Body of pancreas (tissue), 4 donors: ENCODE data around the gene CRACDL. TPM values are rescaled to one million over a fixed set of nuclear protein-coding genes. Genes with fewer than 3 reads are reported as not detected.

Experiments used
- ATAC-seq: fragments of 150-250 bp; one replicate; pipeline ENCODE4 v1.9.1; 2016
- DNase-seq, 4 donors: peaks; one replicate each; pipeline ENCODE4 v3.0.0-alpha.2; 2019
- H3K27ac ChIP-seq, 4 donors: fragments of 200-600 bp; sonication (generic); 1 replicate in 3 of 4; 2 replicates in 1 of 4; pipeline versions ENCODE4 v1.5.1 to v1.6.1; 2016 to 2019; ENCODE audit warnings: mild to moderate bottlenecking in 1 of 4, mixed read lengths in 1 of 4, moderate library complexity in 1 of 4
- H3K27me3 ChIP-seq, 2 donors: fragments of 200-600 bp; sonication (generic); one replicate each; pipeline ENCODE4 v1.6.0; 2016; ENCODE audit warnings: mild to moderate bottlenecking in 1 of 2
- H3K36me3 ChIP-seq, 2 donors: fragments of 200-600 bp; sonication (generic); replicated peaks in 1 of 2; 2 replicates each; pipeline ENCODE4 v1.5.1; 2016; ENCODE audit warnings: low read depth in 2 of 2; ENCODE audit not compliant: insufficient read depth in 1 of 2
- H3K4me1 ChIP-seq: fragments of 200-600 bp; sonication (generic); one replicate; pipeline ENCODE4 v1.6.0; 2016
- H3K4me3 ChIP-seq, 2 donors: fragments of 200-600 bp; sonication (generic); 1 replicate in 1 of 2; 2 replicates in 1 of 2; pipeline ENCODE4 v1.5.1; 2016 to 2019
- H3K9me3 ChIP-seq, 3 donors: fragments of 200-600 bp; sonication (generic); 1 replicate in 2 of 3; 2 replicates in 1 of 3; pipeline ENCODE4 v1.5.1; 2016
- POLR2A ChIP-seq, 3 donors: fragments of 450-650 bp; IDR thresholded peaks; one replicate each; pipeline ENCODE4 v1.6.1; 2016; ENCODE audit warnings: antibody characterized with exemption in 3 of 3, mild to moderate bottlenecking in 2 of 3
- WGBS, 2 donors: methylation state at CpG; one replicate each; pipeline ENCODE4 v1.1.5; 2017; 5-methylcytosine and 5-hydroxymethylcytosine counted together
- intact Hi-C: fragments of 100-400 bp; cut with DNase I; formaldehyde crosslinking; loops from one replicate; pipeline ENCODE4 v1.15.1; 2023
- total RNA-seq, 2 donors: library from RNA; depleted of rRNA; stranded (reverse); fragments of >200 nt; gene quantifications; one replicate each; pipeline ENCODE4 v1.1.0, GENCODE V29; 2016
- TF ChIP-seq, protein P1 (sequence below), 7 experiments: fragments of 450-650 bp in 4 of 7; fragments of 200-600 bp in 3 of 7; sonication (generic) in 3 of 7; IDR thresholded peaks; one replicate each; pipeline ENCODE4 v1.5.1; 2016 to 2019; ENCODE audit warnings: antibody characterized with exemption in 7 of 7

Gene CRACDL
- total RNA-seq, 2 donors from 2014 or later = 14.8 to 22.1 TPM

DNA sequence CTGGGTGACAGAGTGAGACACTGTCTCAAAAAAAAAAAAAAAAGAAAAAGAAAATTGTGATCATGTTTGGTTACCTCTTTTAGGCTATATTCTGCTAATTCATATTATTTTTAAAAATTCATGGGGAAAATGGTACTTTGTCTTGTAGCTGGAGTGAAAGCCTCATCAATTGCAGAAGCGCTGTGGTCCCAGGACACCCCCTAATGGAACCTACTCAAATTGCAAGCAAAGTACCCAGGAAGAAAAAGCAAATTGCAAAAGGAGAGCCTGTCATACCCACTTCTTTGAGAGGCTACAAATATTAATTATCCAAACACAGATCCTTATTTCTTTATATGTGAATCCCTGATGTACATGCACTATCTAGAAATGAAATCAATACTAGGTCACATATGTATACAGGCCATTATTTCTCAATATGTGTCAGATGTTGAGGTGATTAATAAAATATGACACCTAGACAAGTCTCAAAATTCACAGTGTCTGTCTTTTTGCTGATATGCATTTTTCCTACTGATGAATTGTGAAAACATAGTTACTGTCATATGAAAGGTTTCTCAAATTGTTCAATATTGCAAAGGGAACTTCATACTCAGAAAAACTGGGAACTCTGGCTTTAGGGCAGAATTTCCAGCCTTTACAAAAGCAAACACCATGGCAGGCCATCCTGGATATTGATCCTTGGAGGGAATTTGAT lies 12.6 kb downstream of the CRACDL start:
- Histone ChIP-seq H3K4me1 (no peaks in the 10 kb centered on the region), H3K27me3 (no peaks in the 10 kb centered on the region), H3K36me3 (no peaks in the 10 kb centered on the region), H3K4me3 (no peak overlapping the region), H3K9me3 (no peaks in the 10 kb centered on the region), H3K27ac (no peak overlapping the region)
- intact Hi-C loops = no loop called here
- ATAC-seq (no peak), DNase-seq (no peak)
- TF ChIP-seq, protein P1, sequence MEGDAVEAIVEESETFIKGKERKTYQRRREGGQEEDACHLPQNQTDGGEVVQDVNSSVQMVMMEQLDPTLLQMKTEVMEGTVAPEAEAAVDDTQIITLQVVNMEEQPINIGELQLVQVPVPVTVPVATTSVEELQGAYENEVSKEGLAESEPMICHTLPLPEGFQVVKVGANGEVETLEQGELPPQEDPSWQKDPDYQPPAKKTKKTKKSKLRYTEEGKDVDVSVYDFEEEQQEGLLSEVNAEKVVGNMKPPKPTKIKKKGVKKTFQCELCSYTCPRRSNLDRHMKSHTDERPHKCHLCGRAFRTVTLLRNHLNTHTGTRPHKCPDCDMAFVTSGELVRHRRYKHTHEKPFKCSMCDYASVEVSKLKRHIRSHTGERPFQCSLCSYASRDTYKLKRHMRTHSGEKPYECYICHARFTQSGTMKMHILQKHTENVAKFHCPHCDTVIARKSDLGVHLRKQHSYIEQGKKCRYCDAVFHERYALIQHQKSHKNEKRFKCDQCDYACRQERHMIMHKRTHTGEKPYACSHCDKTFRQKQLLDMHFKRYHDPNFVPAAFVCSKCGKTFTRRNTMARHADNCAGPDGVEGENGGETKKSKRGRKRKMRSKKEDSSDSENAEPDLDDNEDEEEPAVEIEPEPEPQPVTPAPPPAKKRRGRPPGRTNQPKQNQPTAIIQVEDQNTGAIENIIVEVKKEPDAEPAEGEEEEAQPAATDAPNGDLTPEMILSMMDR (IDR thresholded peaks at IDR 0.05) = peak in 1 of 7 experiments; percentile 20
- TF ChIP-seq POLR2A (IDR thresholded peaks at IDR 0.05) = no peak
- 95 to 100% methylated on average over 1 of the region's 1 CpG for WGBS, 2 donors

DNA sequence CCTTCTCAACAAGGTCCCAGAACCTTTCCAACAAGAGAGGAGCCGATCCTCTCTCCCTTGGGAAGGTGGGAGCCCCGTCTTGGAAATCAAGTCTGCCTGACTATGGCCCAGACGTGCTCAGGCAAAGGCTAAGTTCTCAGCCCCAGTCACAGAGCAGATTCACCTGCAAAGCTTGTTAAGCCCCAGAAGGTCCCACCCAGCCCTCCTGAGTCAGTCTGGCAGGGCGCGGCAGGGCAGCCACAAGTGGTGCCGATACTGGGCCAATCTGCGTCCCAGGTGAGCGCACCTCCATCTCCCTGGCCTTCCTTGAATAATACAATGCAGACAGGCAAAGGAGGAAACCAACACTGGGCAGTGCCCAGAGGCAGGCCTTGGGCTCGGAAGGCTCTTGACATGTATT lies 15.0 kb downstream of the CRACDL start:
- WGBS, 2 donors = 73 to 97% methylated on average over 5 to 9 of the region's 9 CpGs
- no peak for DNase-seq

DNA sequence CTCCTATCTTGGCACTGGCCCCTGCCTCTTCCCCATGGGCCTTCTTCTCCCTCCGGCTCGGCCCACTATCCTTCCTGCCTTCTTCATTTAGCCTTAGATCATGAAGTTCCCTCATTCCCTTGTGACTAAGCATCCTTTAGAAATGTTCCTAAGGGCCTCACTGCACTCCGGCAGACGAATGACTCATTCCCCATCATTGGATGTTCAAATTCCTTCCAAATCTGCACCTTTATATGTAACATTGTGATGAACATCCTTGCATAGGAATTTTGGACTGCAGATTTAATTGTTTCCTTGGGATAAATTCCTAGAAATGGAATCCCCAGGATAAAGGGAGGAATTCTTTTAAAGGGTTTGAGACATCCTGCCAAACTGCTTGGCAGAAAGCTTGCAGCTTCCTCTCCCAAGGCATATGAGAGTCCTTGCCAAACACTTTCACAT lies 19.0 kb downstream of the CRACDL start:
- Histone ChIP-seq H3K9me3 (no peaks in the 10 kb centered on the region), H3K36me3 (no peaks in the 10 kb centered on the region), H3K4me1 (peaks cover 22% of the 10 kb centered on the region), H3K4me3 (no peak overlapping the region), H3K27me3 (no peaks in the 10 kb centered on the region), H3K27ac (no peak overlapping the region)
- ATAC-seq (no peak), DNase-seq (no peak)
- intact Hi-C loops = no loop called here
- 70 to 82% methylated on average over 4 of the region's 4 CpGs for WGBS, 2 donors
- TF ChIP-seq, protein P1 (IDR thresholded peaks at IDR 0.05) = no peak
- no peak for TF ChIP-seq POLR2A (IDR thresholded peaks at IDR 0.05)

More for the DNA sequence above, 15.0 kb downstream of the CRACDL start:
- intact Hi-C loops = no loop called here
- ATAC-seq = no peak
- Histone ChIP-seq H3K9me3 (no peaks in the 10 kb centered on the region), H3K36me3 (no peaks in the 10 kb centered on the region), H3K4me3 (no peak overlapping the region), H3K4me1 (no peaks in the 10 kb centered on the region), H3K27me3 (no peaks in the 10 kb centered on the region), H3K27ac (no peak overlapping the region)
- TF ChIP-seq POLR2A (IDR thresholded peaks at IDR 0.05) = no peak
- TF ChIP-seq, protein P1 (IDR thresholded peaks at IDR 0.05) = no peak

DNA sequence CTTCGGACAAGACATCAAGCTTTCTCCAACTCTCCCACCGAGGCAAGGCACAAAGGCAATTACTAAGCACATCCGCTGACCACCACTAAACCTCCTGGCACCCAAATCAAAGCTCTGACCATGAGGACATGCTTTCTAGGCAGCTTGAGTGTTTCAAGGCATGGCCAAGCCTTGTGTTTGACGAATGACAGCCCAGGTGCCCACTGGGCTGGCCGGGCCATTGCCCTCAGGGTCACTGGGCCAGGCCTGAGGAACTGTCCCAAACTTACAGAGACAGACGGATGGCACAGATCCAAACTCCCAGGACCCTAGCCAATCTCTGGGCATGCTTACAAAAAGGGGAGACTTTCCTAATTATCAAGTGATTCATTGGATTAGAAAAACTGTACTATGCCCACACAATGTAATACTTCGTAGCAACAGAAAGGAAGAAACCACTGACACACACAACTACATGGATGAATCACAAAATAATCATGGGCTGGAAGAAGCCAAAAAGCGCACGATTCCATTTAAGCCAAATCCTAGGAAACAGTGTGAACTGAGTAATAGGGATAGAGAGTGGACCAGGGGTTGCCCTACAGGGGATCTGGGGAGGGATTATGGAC lies 20.2 kb downstream of the CRACDL start:
- Histone ChIP-seq H3K27ac (no peak overlapping the region), H3K9me3 (no peaks in the 10 kb centered on the region), H3K36me3 (no peaks in the 10 kb centered on the region), H3K4me1 (peaks cover 33% of the 10 kb centered on the region), H3K4me3 (no peak overlapping the region), H3K27me3 (no peaks in the 10 kb centered on the region)
- ATAC-seq (no peak), DNase-seq (no peak)
- intact Hi-C loops = no loop called here
- no peak for TF ChIP-seq POLR2A (IDR thresholded peaks at IDR 0.05)
- TF ChIP-seq, protein P1 (IDR thresholded peaks at IDR 0.05) = no peak
- 91 to 95% methylated on average over 8 to 9 of the region's 9 CpGs for WGBS, 2 donors
